ENCODE data around the gene COL9A3. TPM values are rescaled to one million over a fixed set of nuclear protein-coding genes. Genes with fewer than 3 reads are reported as not detected.

The COL9A3 gene
- total RNA-seq, 1 donor from 2014 or later = 78.7 TPM

DNA sequence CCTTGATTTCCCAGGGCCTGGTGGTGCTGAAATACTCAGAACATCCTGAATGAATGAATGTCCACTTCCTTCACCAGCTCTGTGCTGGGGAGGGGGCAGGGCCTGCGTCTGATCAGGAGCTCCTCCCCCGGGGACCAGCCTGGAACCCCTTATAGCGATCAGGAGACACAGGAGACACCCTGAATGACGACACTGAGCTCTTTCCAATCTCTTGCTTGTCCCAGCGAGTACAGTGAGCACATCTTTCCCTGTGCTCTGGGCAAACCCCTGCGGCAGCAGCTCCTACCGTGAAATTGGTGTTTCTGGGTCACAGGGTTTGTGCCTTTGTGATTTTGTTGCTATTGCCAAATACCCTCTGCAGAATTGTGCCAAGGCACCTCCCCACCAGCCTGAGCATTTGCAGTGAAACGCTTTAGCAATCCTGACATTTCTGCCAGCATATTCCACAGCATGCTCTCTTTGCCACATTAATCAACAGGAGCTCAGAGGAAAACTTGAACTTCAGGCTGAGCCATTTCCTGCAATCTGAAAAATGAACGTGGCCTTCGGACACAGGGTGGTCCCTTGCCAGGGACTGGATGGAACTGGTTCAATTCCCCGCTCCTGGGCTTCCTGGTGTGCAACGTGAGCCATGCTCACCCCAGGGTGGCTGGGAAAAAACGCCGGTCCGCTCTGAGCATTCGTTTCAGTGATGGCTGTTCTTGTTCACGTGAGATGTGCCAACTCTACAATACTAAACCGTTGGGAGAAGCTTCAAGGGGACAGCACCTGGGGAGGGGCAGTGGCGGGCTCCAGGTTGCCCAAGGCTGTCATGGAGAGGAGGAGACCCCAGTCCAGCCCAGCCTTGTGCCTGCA is 43.6 kb upstream of the COL9A3 start:
- peaks cover 21% of the 10 kb centered on the region for H3K27me3 Mint-ChIP-seq (ENCODE audit: unreplicated experiment)
- H3K4me3 Mint-ChIP-seq (ENCODE audit: unreplicated experiment) = no peak overlapping the region
- TF ChIP-seq, protein P1, sequence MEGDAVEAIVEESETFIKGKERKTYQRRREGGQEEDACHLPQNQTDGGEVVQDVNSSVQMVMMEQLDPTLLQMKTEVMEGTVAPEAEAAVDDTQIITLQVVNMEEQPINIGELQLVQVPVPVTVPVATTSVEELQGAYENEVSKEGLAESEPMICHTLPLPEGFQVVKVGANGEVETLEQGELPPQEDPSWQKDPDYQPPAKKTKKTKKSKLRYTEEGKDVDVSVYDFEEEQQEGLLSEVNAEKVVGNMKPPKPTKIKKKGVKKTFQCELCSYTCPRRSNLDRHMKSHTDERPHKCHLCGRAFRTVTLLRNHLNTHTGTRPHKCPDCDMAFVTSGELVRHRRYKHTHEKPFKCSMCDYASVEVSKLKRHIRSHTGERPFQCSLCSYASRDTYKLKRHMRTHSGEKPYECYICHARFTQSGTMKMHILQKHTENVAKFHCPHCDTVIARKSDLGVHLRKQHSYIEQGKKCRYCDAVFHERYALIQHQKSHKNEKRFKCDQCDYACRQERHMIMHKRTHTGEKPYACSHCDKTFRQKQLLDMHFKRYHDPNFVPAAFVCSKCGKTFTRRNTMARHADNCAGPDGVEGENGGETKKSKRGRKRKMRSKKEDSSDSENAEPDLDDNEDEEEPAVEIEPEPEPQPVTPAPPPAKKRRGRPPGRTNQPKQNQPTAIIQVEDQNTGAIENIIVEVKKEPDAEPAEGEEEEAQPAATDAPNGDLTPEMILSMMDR (IDR thresholded peaks at IDR 0.05; ENCODE audit: partially characterized antibody, unreplicated experiment) = no peak
- no peak for DNase-seq
- H3K4me1 Mint-ChIP-seq (ENCODE audit: low read depth, unreplicated experiment) = peaks cover 29% of the 10 kb centered on the region
- H3K27ac Mint-ChIP-seq (ENCODE audit: unreplicated experiment) = peak overlapping the region; percentile 43
- H3K36me3 Mint-ChIP-seq (ENCODE audit: unreplicated experiment) = no peaks in the 10 kb centered on the region
- peaks cover 9% of the 10 kb centered on the region for H3K9me3 Mint-ChIP-seq (ENCODE audit: unreplicated experiment)

DNA sequence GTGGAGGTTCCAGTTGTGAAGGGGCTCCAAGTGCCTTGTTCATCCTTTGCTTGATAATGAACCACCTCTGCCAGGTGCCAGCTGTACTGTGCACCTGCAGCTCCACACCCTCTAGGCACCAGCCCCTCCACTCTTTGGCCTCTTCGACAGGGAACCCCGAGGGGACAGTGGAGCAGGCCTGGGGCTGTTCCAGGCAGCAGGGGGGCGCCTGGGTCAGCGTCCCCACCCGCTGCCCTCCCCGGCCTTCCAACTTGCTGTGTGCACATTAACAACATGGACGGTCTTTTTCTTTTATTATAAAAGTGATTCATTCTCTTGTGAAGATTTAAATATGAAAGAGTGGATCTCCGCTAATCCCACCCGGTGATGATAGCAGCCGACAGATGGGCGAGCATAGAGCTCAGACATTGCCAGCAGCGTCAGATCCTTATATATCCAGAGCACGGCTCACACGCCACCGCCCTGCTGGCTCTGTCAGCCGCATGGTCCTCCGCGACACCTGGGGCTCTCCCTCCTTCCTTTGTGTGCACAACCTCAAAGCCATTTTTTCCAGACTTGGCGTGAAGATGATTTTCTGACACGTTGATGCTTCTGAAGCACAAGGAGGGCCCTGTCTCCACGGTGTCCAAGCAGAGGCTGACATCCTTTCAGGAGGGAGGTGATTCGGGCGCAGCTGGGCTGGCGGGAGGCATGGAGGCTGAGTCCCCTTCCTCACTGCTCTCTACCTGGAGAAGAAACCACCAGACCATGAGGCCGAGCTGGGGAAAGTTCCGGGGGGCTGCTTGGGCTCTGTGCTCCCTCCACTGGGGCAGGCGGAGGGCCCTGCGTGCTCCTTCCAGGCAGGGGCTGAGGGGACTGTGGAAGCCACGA is 42.8 kb upstream of the COL9A3 start:
- no peak for DNase-seq
- Mint-ChIP-seq H3K36me3 (ENCODE audit: unreplicated experiment) (no peaks in the 10 kb centered on the region), H3K4me3 (ENCODE audit: unreplicated experiment) (peak overlapping the region; percentile 42), H3K4me1 (ENCODE audit: low read depth, unreplicated experiment) (peaks cover 23% of the 10 kb centered on the region), H3K9me3 (ENCODE audit: unreplicated experiment) (peaks cover 9% of the 10 kb centered on the region), H3K27ac (ENCODE audit: unreplicated experiment) (peak overlapping the region; percentile 75), H3K27me3 (ENCODE audit: unreplicated experiment) (peaks cover 18% of the 10 kb centered on the region)
- TF ChIP-seq, protein P1 (IDR thresholded peaks at IDR 0.05; ENCODE audit: partially characterized antibody, unreplicated experiment) = no peak

DNA sequence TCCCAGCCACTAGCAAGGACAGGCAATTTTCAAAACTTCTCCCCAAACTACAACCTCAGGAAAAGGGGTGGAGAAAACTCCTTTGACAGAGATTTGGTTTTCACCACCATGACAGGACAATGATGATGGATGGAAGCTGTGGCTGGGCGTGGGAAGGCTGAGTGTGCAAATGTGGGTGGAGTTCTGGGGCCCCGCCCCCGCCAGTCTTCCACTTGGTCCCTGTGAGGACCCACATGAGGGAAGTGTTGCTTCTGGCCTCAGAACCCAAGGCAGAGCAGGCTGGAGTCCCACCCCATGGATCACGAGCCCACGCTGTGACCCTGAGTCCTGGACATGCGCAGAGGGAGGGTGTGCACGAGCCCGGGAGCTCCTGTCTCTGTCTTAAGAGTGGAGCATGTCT is 42.1 kb upstream of the COL9A3 start:
- no peaks in the 10 kb centered on the region for H3K36me3 Mint-ChIP-seq (ENCODE audit: unreplicated experiment)
- peaks cover 19% of the 10 kb centered on the region for H3K4me1 Mint-ChIP-seq (ENCODE audit: low read depth, unreplicated experiment)
- H3K9me3 Mint-ChIP-seq (ENCODE audit: unreplicated experiment) = peaks cover 11% of the 10 kb centered on the region
- H3K27ac Mint-ChIP-seq (ENCODE audit: unreplicated experiment) = peak overlapping the region; percentile 75
- TF ChIP-seq, protein P1 (IDR thresholded peaks at IDR 0.05; ENCODE audit: partially characterized antibody, unreplicated experiment) = no peak
- DNase-seq = no peak
- peaks cover 16% of the 10 kb centered on the region for H3K27me3 Mint-ChIP-seq (ENCODE audit: unreplicated experiment)
- no peak overlapping the region for H3K4me3 Mint-ChIP-seq (ENCODE audit: unreplicated experiment)

DNA sequence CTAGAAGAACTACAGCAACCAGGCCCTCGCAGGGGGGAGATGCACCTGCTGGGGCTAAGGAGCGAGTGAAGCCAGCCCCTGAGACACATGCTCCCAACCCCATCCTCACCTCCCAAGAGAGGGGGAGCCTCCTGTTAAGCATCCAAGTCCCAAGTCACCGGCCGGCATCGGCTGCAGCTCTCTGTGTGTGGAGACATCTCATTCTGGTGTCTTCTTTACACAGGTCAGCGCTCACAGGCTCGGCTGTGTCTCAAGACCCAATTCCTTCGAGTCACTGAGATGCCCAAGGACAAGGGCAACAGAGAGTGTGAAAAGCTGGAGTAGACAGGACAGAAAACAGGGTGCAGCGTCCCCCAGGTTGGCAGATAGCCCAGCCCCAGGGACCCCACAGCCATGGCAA is 41.6 kb upstream of the COL9A3 start:
- H3K9me3 Mint-ChIP-seq (ENCODE audit: unreplicated experiment) = peaks cover 12% of the 10 kb centered on the region
- H3K27ac Mint-ChIP-seq (ENCODE audit: unreplicated experiment) = no peak overlapping the region
- DNase-seq = no peak
- H3K4me3 Mint-ChIP-seq (ENCODE audit: unreplicated experiment) = no peak overlapping the region
- peaks cover 16% of the 10 kb centered on the region for H3K27me3 Mint-ChIP-seq (ENCODE audit: unreplicated experiment)
- TF ChIP-seq, protein P1 (IDR thresholded peaks at IDR 0.05; ENCODE audit: partially characterized antibody, unreplicated experiment) = no peak
- peaks cover 19% of the 10 kb centered on the region for H3K4me1 Mint-ChIP-seq (ENCODE audit: low read depth, unreplicated experiment)
- no peaks in the 10 kb centered on the region for H3K36me3 Mint-ChIP-seq (ENCODE audit: unreplicated experiment)
